Measurements from ENCODE around the gene CTDNEP1. TPM values are rescaled to one million over a fixed set of nuclear protein-coding genes. Genes with fewer than 3 reads are reported as not detected.

Gene CTDNEP1
- total RNA-seq, 1 donor from 2014 or later = 96.0 TPM

- Histone ChIP-seq H3K27me3 (ENCODE audit: control insufficient read depth, insufficient read depth, low read length) (no peaks in the 10 kb centered on the region), H3K36me3 (ENCODE audit: control insufficient read depth, insufficient read depth, low read length) (peaks cover 7% of the 10 kb centered on the region), H3K4me3 (ENCODE audit: low read depth, low read length) (no peak overlapping the region)
- DNase-seq (ENCODE audit: low read depth) = no peak
- TF ChIP-seq, protein P1, sequence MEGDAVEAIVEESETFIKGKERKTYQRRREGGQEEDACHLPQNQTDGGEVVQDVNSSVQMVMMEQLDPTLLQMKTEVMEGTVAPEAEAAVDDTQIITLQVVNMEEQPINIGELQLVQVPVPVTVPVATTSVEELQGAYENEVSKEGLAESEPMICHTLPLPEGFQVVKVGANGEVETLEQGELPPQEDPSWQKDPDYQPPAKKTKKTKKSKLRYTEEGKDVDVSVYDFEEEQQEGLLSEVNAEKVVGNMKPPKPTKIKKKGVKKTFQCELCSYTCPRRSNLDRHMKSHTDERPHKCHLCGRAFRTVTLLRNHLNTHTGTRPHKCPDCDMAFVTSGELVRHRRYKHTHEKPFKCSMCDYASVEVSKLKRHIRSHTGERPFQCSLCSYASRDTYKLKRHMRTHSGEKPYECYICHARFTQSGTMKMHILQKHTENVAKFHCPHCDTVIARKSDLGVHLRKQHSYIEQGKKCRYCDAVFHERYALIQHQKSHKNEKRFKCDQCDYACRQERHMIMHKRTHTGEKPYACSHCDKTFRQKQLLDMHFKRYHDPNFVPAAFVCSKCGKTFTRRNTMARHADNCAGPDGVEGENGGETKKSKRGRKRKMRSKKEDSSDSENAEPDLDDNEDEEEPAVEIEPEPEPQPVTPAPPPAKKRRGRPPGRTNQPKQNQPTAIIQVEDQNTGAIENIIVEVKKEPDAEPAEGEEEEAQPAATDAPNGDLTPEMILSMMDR (IDR thresholded peaks at IDR 0.05; ENCODE audit: insufficient read depth, low read length, poor library complexity, severe bottlenecking) = no peak
These were observed 19.4 kb downstream of the CTDNEP1 start for GRCh38 chr17:7232114-7232513.

GRCh38 chr17:7229504-7229903 is 22.0 kb downstream of the CTDNEP1 start:
- no peak for DNase-seq (ENCODE audit: low read depth)
- Histone ChIP-seq H3K27me3 (ENCODE audit: control insufficient read depth, insufficient read depth, low read length) (no peaks in the 10 kb centered on the region), H3K4me3 (ENCODE audit: low read depth, low read length) (no peak overlapping the region), H3K36me3 (ENCODE audit: control insufficient read depth, insufficient read depth, low read length) (peaks cover 4% of the 10 kb centered on the region)
- TF ChIP-seq, protein P1 (IDR thresholded peaks at IDR 0.05; ENCODE audit: insufficient read depth, low read length, poor library complexity, severe bottlenecking) = no peak

- TF ChIP-seq, protein P1 (IDR thresholded peaks at IDR 0.05; ENCODE audit: insufficient read depth, low read length, poor library complexity, severe bottlenecking) = no peak
- Histone ChIP-seq H3K36me3 (ENCODE audit: control insufficient read depth, insufficient read depth, low read length) (peaks cover 4% of the 10 kb centered on the region), H3K27me3 (ENCODE audit: control insufficient read depth, insufficient read depth, low read length) (no peaks in the 10 kb centered on the region), H3K4me3 (ENCODE audit: low read depth, low read length) (no peak overlapping the region)
- no peak for DNase-seq (ENCODE audit: low read depth)
These were observed 22.6 kb downstream of the CTDNEP1 start for GRCh38 chr17:7228920-7229319.

DNA sequence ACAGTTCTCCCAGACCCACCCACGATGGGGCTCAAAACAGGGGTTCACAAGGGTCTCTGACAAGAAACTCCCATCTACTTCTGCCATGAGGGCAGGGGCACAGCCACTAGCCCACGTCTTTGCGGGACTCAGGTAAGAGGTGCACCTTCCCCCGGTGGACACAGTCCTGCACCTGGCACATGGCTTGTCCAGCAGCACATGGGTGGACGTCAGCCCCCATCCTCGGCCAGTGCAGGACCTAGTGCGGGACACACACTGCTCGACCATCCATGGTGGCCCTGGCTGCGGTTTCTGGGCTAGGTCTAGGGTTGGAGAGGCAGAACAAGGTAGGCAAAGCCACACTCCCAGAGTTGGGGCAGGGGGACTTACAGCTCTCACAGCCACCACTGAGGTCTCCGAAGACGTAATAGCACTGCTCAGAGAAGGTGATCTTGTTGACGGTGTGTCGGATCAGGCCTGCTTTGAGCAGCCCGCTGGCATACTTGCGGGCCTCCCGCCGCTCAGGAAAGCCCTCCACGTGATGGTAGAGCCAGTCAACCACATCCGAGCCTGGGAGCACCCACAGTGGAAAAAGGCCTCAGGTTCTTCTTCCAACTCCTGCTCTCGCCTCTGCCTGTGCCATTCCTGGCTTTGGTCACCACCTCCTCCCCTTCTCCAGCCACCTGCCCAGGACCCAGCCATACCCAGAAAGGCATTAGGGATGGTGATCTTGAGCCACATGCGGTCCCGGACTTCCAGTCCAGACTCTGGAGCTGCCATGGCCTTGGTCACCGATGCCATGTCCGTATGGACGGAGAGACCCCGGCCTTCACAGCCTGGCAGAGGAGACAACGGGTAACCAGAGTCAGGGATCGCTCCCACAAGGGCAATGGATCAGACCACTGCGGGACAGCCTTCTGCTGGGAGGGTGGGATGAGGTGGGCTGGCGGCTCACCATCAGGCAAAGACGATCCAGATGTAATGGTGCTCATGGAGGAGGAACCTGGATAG is 24.5 kb downstream of the CTDNEP1 start:
- TF ChIP-seq, protein P1 (IDR thresholded peaks at IDR 0.05; ENCODE audit: insufficient read depth, low read length, poor library complexity, severe bottlenecking) = no peak
- H3K36me3 ChIP-seq (ENCODE audit: control insufficient read depth, insufficient read depth, low read length) = peaks cover 7% of the 10 kb centered on the region
- no peak for DNase-seq (ENCODE audit: low read depth)
- no peaks in the 10 kb centered on the region for H3K27me3 ChIP-seq (ENCODE audit: control insufficient read depth, insufficient read depth, low read length)
- no peak overlapping the region for H3K4me3 ChIP-seq (ENCODE audit: low read depth, low read length)

DNA sequence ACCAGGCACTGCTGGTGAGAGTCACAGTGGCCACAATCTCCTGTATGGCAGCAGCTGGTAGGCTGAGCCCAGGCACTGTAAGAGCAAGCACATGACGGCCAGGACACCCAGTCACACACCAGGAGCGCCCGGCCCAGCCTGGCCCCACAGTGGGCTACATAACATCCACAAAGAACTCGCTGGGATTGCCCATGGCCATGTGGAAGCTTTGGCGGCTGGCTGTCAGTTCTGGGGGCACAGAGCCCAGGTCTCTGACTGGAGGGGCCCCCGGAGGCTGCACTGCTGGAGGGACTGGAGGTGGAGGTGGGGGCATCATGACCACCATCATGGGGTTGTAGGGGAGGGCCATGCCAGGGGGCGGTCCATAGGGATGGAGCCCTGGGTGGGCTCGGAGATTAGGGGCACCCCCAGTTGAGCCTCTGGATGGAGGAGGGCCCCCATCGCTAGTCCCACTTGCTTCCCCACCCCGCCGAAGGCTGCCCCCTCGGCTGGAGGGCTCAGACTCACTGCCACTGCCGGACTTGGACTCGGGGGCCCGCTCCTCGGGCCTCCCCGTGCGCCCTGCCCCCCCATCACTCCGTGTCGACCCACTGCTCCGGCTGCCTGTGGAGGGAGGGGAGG is 25.7 kb downstream of the CTDNEP1 start:
- peaks cover 7% of the 10 kb centered on the region for H3K36me3 ChIP-seq (ENCODE audit: control insufficient read depth, insufficient read depth, low read length)
- H3K4me3 ChIP-seq (ENCODE audit: low read depth, low read length) = no peak overlapping the region
- DNase-seq (ENCODE audit: low read depth) = no peak
- TF ChIP-seq, protein P1 (IDR thresholded peaks at IDR 0.05; ENCODE audit: insufficient read depth, low read length, poor library complexity, severe bottlenecking) = no peak
- H3K27me3 ChIP-seq (ENCODE audit: control insufficient read depth, insufficient read depth, low read length) = no peaks in the 10 kb centered on the region

Data from kidney epithelial cell (primary cell).